CD4-positive, CD25-positive, alpha-beta regulatory T cell (primary cell): ENCODE measurements around the gene SULT2A1. TPM values are rescaled to one million over a fixed set of nuclear protein-coding genes. Genes with fewer than 3 reads are reported as not detected.

Experiments used
- ATAC-seq, 2 donors: fragments of 150-1000 bp; cut with Tn5 transposase; one replicate each; pipeline ENCODE4 v1.10.0; 2021; ENCODE audit warnings: low read depth in 2 of 2, moderate number of reproducible peaks in 2 of 2, moderate library complexity in 1 of 2
- DNase-seq, 3 donors: peaks; one replicate each; pipeline versions ENCODE4 v3.0.0 to v3.0.0-alpha.2; 2012 to 2022; ENCODE audit warnings: mixed read lengths in 1 of 3
- H3K27ac ChIP-seq: one replicate; pipeline ENCODE4 v1.7.0; 2013; ENCODE audit warnings: mild to moderate bottlenecking, low read length; ENCODE audit not compliant: insufficient read depth, poor library complexity, severe bottlenecking
- H3K27me3 ChIP-seq: one replicate; pipeline ENCODE4 v1.7.0; 2013; ENCODE audit warnings: low read length; ENCODE audit not compliant: control insufficient read depth, insufficient read depth
- H3K36me3 ChIP-seq: one replicate; pipeline ENCODE4 v1.7.0; 2013; ENCODE audit warnings: mild to moderate bottlenecking, low read length, moderate library complexity; ENCODE audit not compliant: control insufficient read depth, insufficient read depth
- H3K4me1 ChIP-seq: 2 replicates; pipeline ENCODE4 v1.7.0; 2013; ENCODE audit warnings: mild to moderate bottlenecking, low read length; ENCODE audit not compliant: insufficient read depth, control insufficient read depth, poor library complexity, severe bottlenecking
- H3K4me3 ChIP-seq: one replicate; pipeline ENCODE4 v1.7.0; 2013; ENCODE audit warnings: low read depth, mild to moderate bottlenecking, low read length, moderate library complexity
- H3K9me3 ChIP-seq, 2 experiments: 1 replicate in 1 of 2; 2 replicates in 1 of 2; pipeline ENCODE4 v1.7.0; 2013; ENCODE audit warnings: low read length in 2 of 2, mild to moderate bottlenecking in 1 of 2, moderate library complexity in 1 of 2; ENCODE audit not compliant: control insufficient read depth in 2 of 2
- H3K27ac Mint-ChIP-seq, 3 donors: one replicate each; pipeline ENCODE4 v1.8.0; 2020 to 2022; ENCODE audit warnings: mild to moderate bottlenecking in 3 of 3, mixed read lengths in 3 of 3, moderate library complexity in 2 of 3
- H3K27me3 Mint-ChIP-seq: one replicate; pipeline ENCODE4 v1.8.0; 2022; ENCODE audit warnings: mild to moderate bottlenecking, mixed read lengths
- H3K36me3 Mint-ChIP-seq: one replicate; pipeline ENCODE4 v1.8.0; 2020; ENCODE audit warnings: mixed read lengths
- H3K4me1 Mint-ChIP-seq, 4 donors: one replicate each; pipeline ENCODE4 v1.8.0; 2020 to 2022; ENCODE audit warnings: mixed read lengths in 4 of 4, mild to moderate bottlenecking in 1 of 4
- H3K4me3 Mint-ChIP-seq, 4 donors: one replicate each; pipeline ENCODE4 v1.8.0; 2020 to 2022; ENCODE audit warnings: mild to moderate bottlenecking in 4 of 4, mixed read lengths in 4 of 4, moderate library complexity in 3 of 4
- H3K9me3 Mint-ChIP-seq, 7 donors: one replicate each; pipeline ENCODE4 v1.8.0; 2020 to 2022; ENCODE audit warnings: mixed read lengths in 7 of 7, mild to moderate bottlenecking in 3 of 7, moderate library complexity in 2 of 7
- polyA plus RNA-seq, 4 donors: library from polyadenylated mRNA; unstranded; fragments of 300-500 nt; fragmentation: Illumina TruSeq; gene quantifications; one replicate each; pipeline ENCODE4 v1.2.3, GENCODE V29; 2021
- total RNA-seq: library from RNA; stranded (reverse); gene quantifications from one replicate; pipeline ENCODE4 v1.2.3, GENCODE V29; 2022

SULT2A1 gene
- total and polyA plus RNA-seq, 5 donors from 2014 or later: not detected

DNA sequence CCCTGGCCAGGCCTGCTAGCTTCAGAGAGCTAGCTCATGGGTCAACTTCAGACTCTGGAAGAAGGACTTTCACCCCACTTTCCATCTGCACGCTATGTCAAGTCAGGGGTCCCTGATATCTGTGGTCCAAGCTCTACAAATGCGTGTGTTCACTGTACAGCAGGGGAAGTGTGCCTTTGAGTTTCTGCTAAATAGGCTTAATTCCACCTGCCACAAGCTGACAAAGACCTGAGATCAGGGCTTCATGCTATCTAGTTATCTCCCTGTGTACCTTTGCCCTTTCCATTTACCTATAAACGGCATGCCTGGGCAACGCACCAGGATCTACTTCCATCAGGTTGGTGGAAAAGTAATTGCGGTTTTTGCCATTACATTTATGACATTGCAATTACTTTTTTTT, 10.7 kb upstream of the SULT2A1 start:
- H3K36me3 Mint-ChIP-seq: no peaks in the 10 kb centered on the region
- H3K4me1 Mint-ChIP-seq: no peaks in the 10 kb centered on the region
- H3K9me3 Mint-ChIP-seq: peaks cover 0 to 5% (median 0%) of the 10 kb centered on the region in 7 donors
- H3K4me3 ChIP-seq: no peak overlapping the region
- H3K4me1 ChIP-seq: no peaks in the 10 kb centered on the region
- peaks cover 6% of the 10 kb centered on the region for H3K27me3 Mint-ChIP-seq
- no peak overlapping the region for H3K4me3 Mint-ChIP-seq
- no peak overlapping the region for H3K27ac Mint-ChIP-seq
- H3K36me3 ChIP-seq: no peaks in the 10 kb centered on the region
- DNase-seq (no peak), ATAC-seq (no peak)
- no peaks in the 10 kb centered on the region for H3K9me3 ChIP-seq
- no peak overlapping the region for H3K27ac ChIP-seq
- no peaks in the 10 kb centered on the region for H3K27me3 ChIP-seq

DNA sequence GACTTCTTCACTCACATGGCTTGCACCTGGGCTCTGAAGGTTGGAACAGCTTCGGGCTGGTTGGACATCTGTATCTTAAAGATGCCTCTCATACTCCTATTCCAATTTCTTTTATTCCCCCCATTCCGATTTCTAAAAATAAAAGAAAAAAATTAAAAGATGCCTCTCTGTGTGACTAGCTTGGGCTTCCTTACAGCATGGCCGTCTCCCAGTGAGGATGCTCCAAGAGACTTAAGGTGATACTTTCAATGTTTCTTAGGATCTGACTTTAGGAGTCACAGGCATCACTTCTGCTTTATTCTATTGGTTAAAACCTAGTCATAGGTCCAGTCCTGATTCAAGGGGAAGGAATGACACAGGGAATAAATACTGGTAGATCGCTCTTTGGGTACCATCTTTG, 9.9 kb upstream of the SULT2A1 start:
- Histone ChIP-seq H3K9me3 (no peaks in the 10 kb centered on the region), H3K36me3 (no peaks in the 10 kb centered on the region), H3K27ac (no peak overlapping the region), H3K27me3 (no peaks in the 10 kb centered on the region), H3K4me1 (no peaks in the 10 kb centered on the region), H3K4me3 (no peak overlapping the region)
- no peak overlapping the region for H3K27ac Mint-ChIP-seq
- no peaks in the 10 kb centered on the region for H3K36me3 Mint-ChIP-seq
- peaks cover 0 to 5% (median 0%) of the 10 kb centered on the region in 7 donors for H3K9me3 Mint-ChIP-seq
- H3K27me3 Mint-ChIP-seq: peaks cover 3% of the 10 kb centered on the region
- ATAC-seq (no peak), DNase-seq (no peak)
- no peak overlapping the region for H3K4me3 Mint-ChIP-seq
- no peaks in the 10 kb centered on the region for H3K4me1 Mint-ChIP-seq

DNA sequence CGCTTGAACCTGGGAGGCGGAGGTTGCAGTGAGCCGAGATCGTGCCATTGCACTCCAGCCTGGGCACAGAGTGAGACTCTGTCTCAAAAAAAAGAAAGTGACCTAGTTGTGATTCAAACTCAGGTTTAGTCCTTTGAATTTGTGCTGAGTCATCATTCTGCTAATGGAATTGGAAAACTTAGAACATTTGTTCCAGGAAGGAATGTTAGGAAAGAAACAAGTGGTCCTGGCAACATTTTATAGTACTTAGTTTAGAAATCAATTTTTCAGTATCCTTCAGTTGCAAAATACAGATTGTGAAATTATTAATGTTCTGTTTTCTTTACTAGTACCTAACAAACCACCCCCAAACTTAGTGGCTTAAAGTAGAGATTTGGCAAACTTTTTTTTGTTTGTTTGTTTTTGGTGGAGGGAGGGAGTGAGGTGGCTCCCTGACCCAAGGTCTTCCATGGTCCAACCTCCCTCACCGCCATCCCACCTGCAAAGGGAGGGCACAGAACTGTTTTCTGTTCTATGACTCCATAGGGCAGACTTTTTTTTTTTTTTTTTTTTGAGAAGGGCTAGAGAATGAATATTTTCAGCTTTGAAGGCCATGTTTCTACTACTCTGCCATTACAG, 9.2 kb upstream of the SULT2A1 start:
- Histone ChIP-seq H3K4me3 (no peak overlapping the region), H3K27me3 (no peaks in the 10 kb centered on the region), H3K4me1 (no peaks in the 10 kb centered on the region), H3K9me3 (no peaks in the 10 kb centered on the region), H3K27ac (no peak overlapping the region), H3K36me3 (no peaks in the 10 kb centered on the region)
- no peak overlapping the region for H3K4me3 Mint-ChIP-seq
- H3K9me3 Mint-ChIP-seq: peaks cover 0 to 5% (median 0%) of the 10 kb centered on the region in 7 donors
- DNase-seq: no peak
- peaks cover 0 to 3% (median 1%) of the 10 kb centered on the region in 4 donors for H3K4me1 Mint-ChIP-seq
- no peak for ATAC-seq
- H3K27ac Mint-ChIP-seq: no peak overlapping the region
- no peaks in the 10 kb centered on the region for H3K27me3 Mint-ChIP-seq
- H3K36me3 Mint-ChIP-seq: no peaks in the 10 kb centered on the region

DNA sequence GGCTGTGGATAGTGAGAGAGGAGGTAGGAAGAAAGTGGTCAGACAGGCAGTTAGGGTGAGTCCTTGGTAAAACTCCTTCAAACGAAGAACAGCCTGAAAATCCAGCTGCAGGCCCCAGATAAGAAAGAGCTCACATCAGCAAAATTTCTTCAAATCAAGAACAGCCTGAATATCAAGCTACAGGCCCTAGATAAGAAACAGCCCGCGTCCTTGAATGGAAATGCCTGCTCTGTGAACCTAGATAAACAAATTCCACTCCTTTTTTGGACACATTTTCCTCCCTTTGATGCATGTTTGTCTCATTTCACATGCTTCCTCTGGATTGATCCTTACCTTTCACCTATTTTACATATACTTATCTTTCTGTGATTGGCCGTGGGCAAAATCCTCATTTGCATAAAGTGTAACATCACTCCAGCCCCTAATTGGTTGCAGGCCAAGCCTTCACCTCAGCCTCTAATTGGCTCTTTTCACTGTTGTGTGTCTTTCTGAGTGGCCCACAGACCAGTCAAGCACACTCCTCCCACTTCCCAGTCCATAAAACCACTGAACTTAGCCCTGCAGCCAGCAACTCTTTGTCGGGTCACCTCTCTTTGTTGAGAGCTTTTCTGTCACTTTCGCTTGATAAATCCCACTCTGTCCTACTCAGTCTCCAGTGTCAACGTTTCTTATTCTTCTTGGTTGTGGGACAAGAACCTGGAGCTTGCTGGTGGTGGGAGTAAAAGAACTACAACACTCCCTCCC, 6.0 kb upstream of the SULT2A1 start:
- Mint-ChIP-seq H3K4me1 (peaks cover 0 to 3% (median 1%) of the 10 kb centered on the region in 4 donors), H3K36me3 (no peaks in the 10 kb centered on the region), H3K9me3 (peaks cover 0 to 5% (median 0%) of the 10 kb centered on the region in 7 donors), H3K4me3 (no peak overlapping the region), H3K27me3 (no peaks in the 10 kb centered on the region), H3K27ac (no peak overlapping the region)
- DNase-seq: no peak
- no peaks in the 10 kb centered on the region for H3K9me3 ChIP-seq
- no peak overlapping the region for H3K27ac ChIP-seq
- no peaks in the 10 kb centered on the region for H3K27me3 ChIP-seq
- H3K4me1 ChIP-seq: no peaks in the 10 kb centered on the region
- no peaks in the 10 kb centered on the region for H3K36me3 ChIP-seq
- ATAC-seq: no peak
- no peak overlapping the region for H3K4me3 ChIP-seq

DNA sequence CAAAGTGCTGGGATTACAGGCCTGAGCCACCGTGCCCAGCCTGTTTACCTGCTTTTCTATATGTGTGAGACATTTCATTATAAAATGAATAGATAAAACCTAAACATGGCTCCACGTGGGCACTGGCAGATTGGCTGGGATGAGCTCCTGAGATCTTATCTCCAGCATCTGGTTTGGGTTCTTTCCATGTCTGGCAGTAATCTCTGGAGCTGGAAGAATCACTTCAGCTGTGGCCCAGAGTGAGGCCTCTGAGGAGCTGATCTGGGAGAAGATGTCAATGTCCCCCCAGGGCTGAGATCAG, 5.5 kb upstream of the SULT2A1 start:
- H3K36me3 Mint-ChIP-seq: no peaks in the 10 kb centered on the region
- peaks cover 0 to 3% (median 1%) of the 10 kb centered on the region in 4 donors for H3K4me1 Mint-ChIP-seq
- Histone ChIP-seq H3K4me3 (no peak overlapping the region), H3K9me3 (no peaks in the 10 kb centered on the region), H3K4me1 (no peaks in the 10 kb centered on the region), H3K36me3 (no peaks in the 10 kb centered on the region), H3K27me3 (no peaks in the 10 kb centered on the region), H3K27ac (no peak overlapping the region)
- no peak for ATAC-seq
- peaks cover 0 to 5% (median 0%) of the 10 kb centered on the region in 7 donors for H3K9me3 Mint-ChIP-seq
- H3K27me3 Mint-ChIP-seq: no peaks in the 10 kb centered on the region
- no peak overlapping the region for H3K27ac Mint-ChIP-seq
- no peak overlapping the region for H3K4me3 Mint-ChIP-seq
- DNase-seq: no peak

DNA sequence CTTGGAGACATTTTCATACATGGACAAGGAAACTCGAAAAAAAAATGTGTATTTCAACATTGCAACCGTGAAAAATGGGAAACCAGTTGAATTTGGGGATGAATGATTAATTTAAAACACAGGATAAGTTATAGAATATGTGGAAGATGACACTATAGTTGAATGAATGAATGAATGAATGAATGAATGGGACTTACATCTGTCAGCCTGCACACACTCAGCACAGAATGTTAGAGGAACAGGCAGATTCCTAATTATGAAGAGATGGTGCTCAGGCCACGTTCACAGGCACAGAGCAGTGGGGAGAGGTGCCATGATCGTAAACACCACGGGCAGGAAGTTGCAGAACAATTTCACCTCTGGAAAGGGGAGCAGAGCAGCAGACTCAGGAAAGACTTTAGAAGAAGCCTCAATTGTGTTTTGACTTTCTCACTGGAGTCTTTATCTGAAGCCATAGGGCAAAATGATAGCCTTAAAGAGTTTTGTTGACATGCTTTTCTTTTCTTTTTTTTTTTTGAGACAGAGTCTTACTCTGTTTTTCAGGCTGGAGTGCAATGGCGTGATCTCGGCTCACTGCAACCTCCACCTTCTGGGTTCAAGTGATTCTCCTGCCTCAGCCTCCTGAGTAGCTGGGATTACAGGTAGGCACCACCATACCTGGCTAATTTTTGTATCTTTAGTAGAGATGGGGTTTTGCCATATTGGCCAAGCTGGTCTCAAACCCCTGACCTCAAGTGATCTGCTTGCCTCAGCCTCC, 4.9 kb upstream of the SULT2A1 start:
- no peak overlapping the region for H3K4me3 ChIP-seq
- H3K9me3 ChIP-seq: no peaks in the 10 kb centered on the region
- no peaks in the 10 kb centered on the region for H3K36me3 ChIP-seq
- Mint-ChIP-seq H3K9me3 (peaks cover 0 to 5% (median 0%) of the 10 kb centered on the region in 7 donors), H3K4me1 (peaks cover 0 to 3% (median 1%) of the 10 kb centered on the region in 4 donors), H3K36me3 (no peaks in the 10 kb centered on the region), H3K27me3 (no peaks in the 10 kb centered on the region), H3K4me3 (no peak overlapping the region), H3K27ac (no peak overlapping the region)
- no peaks in the 10 kb centered on the region for H3K27me3 ChIP-seq
- ATAC-seq: no peak
- H3K4me1 ChIP-seq: no peaks in the 10 kb centered on the region
- H3K27ac ChIP-seq: no peak overlapping the region
- DNase-seq: no peak

DNA sequence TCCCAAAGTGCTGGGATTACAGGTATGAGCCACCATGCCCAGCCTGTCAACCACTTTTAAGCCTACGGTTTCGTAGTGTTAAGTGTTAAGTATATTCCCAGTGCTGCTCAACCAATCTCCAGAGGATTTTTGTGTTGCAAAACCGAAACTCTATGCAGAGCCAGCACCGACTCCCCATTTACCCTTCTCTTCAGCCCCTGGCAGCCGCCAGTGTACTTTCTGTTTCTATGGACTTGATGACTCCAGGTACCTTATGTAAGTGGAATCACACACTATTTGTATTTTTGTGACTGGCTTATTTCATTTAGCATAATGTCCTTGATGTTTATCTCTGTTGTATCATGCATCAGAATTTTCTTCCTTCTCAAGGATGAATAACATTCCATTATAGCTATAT, 1.1 kb downstream of the SULT2A1 start:
- H3K27me3 Mint-ChIP-seq: no peaks in the 10 kb centered on the region
- ATAC-seq: no peak
- H3K9me3 Mint-ChIP-seq: no peaks in the 10 kb centered on the region

More for the DNA sequence above, 1.1 kb downstream of the SULT2A1 start:
- Histone ChIP-seq H3K4me3 (no peak overlapping the region), H3K4me1 (no peaks in the 10 kb centered on the region), H3K27me3 (no peaks in the 10 kb centered on the region), H3K9me3 (no peaks in the 10 kb centered on the region), H3K27ac (no peak overlapping the region), H3K36me3 (no peaks in the 10 kb centered on the region)
- H3K4me3 Mint-ChIP-seq: no peak overlapping the region
- no peaks in the 10 kb centered on the region for H3K4me1 Mint-ChIP-seq
- no peak for DNase-seq
- no peak overlapping the region for H3K27ac Mint-ChIP-seq
- no peaks in the 10 kb centered on the region for H3K36me3 Mint-ChIP-seq
